ENCODE data around the gene SCML1. TPM values are rescaled to one million over a fixed set of nuclear protein-coding genes. Genes with fewer than 3 reads are reported as not detected.
"Not testable (repeated sequence)": the region's sequence is repeated elsewhere in the genome, so short reads cannot be mapped to it uniquely, and the experiment has no call there.

SCML1 gene
- total and polyA plus RNA-seq, 2 donors (not counting 3 experiments of a cell fraction or from before 2014, with no cell fraction given) = 8.8 to 12.4 TPM

DNA sequence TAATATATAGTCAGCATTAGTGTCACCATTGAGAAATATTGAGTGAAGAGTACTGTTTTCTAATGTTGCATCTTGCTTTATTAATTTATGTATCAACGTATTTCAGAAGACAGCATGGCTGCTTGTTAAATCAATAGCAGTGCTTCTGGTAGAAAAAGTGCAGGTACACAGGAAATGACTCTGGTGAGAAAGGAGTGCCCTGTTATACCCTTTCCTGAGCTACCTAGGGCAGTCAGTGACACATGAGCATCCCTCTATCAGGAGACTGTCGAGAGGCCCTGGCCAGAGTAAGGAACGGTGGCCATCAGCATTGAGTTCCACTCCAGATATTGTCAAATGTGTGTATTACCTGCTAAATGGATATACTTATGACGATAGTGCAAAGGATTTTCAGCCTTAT, 42.1 kb downstream of the SCML1 start:
- FAIRE-seq (no peak), DNase-seq (ENCODE audit: low read depth, low spot score) (no peak)
- Histone ChIP-seq H3K4me3 (replicated peaks in 1 of 3; ENCODE audit: insufficient read depth in 1 of 3, low read depth in 1 of 3, low read length in 3 of 3) (no peak overlapping the region), H3K9me3 (replicated peaks; ENCODE audit: control insufficient read depth, insufficient read depth, low read length) (no peaks in the 10 kb centered on the region), H3K9ac (replicated peaks; ENCODE audit: extremely low read depth, insufficient read depth, low read length) (no peak overlapping the region), H3K27ac (ENCODE audit: insufficient read depth, low read depth, low read length) (no peak overlapping the region), H3K9me1 (replicated peaks; ENCODE audit: control insufficient read depth, extremely low read depth, insufficient read depth, low read length) (no peaks in the 10 kb centered on the region), H3K27me3 (ENCODE audit: control insufficient read depth in 2 of 2, insufficient read depth in 2 of 2, low read length in 2 of 2) (no peaks in the 10 kb centered on the region), H3K4me2 (ENCODE audit: insufficient read depth, low read length) (no peak overlapping the region), H2AFZ (ENCODE audit: low read depth, low read length) (no peak overlapping the region), H3K36me3 (ENCODE audit: control insufficient read depth in 2 of 2, extremely low read depth in 1 of 2, insufficient read depth in 2 of 2, low read length in 2 of 2) (no peaks in the 10 kb centered on the region), H3K4me1 (ENCODE audit: control insufficient read depth, extremely low read depth, insufficient read depth, low read length) (no peaks in the 10 kb centered on the region), H3K79me2 (ENCODE audit: control insufficient read depth, insufficient read depth, low read length) (no peaks in the 10 kb centered on the region), H4K20me1 (replicated peaks; ENCODE audit: control insufficient read depth, extremely low read depth, insufficient read depth, low read length) (no peaks in the 10 kb centered on the region)
- dilution Hi-C loops (cut with MboI; ENCODE audit: extremely low pct_ligation_motif_present, low sequenced_read_pairs) (no loop called here), intact Hi-C loops (cut with micrococcal nuclease) (no loop called here)
- BruUV-seq (replicated peaks) = no TSS peak
- ChIA-PET POLR2A (no interaction called here), CTCF (no interaction called here)
- TF ChIP-seq JUN (IDR thresholded peaks at IDR 0.05; ENCODE audit: borderline replicate concordance, insufficient read depth, insufficient read length, low read depth) = no peak
- TF ChIP-seq, protein P1, sequence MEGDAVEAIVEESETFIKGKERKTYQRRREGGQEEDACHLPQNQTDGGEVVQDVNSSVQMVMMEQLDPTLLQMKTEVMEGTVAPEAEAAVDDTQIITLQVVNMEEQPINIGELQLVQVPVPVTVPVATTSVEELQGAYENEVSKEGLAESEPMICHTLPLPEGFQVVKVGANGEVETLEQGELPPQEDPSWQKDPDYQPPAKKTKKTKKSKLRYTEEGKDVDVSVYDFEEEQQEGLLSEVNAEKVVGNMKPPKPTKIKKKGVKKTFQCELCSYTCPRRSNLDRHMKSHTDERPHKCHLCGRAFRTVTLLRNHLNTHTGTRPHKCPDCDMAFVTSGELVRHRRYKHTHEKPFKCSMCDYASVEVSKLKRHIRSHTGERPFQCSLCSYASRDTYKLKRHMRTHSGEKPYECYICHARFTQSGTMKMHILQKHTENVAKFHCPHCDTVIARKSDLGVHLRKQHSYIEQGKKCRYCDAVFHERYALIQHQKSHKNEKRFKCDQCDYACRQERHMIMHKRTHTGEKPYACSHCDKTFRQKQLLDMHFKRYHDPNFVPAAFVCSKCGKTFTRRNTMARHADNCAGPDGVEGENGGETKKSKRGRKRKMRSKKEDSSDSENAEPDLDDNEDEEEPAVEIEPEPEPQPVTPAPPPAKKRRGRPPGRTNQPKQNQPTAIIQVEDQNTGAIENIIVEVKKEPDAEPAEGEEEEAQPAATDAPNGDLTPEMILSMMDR (IDR thresholded peaks at IDR 0.05; ENCODE audit: extremely low read depth in 1 of 2, insufficient read depth in 1 of 2, low read depth in 1 of 2, low read length in 2 of 2) = no peak
- TF ChIP-seq EZH2 (IDR thresholded peaks at IDR 0.05; ENCODE audit: borderline replicate concordance, low read depth, low read length, severe bottlenecking) = no peak
- TF ChIP-seq, protein P2, sequence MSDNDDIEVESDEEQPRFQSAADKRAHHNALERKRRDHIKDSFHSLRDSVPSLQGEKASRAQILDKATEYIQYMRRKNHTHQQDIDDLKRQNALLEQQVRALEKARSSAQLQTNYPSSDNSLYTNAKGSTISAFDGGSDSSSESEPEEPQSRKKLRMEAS (IDR thresholded peaks at IDR 0.05; ENCODE audit: insufficient read depth, insufficient read length) = no peak
- no peak for TF ChIP-seq FOS (IDR thresholded peaks at IDR 0.05; ENCODE audit: borderline replicate concordance, insufficient read depth, low read length)
- no peak for TF ChIP-seq GATA2 (IDR thresholded peaks at IDR 0.05; ENCODE audit: insufficient read depth, insufficient read length, low read depth, low read length)
- no peak for TF ChIP-seq POLR2A (IDR thresholded peaks at IDR 0.05; ENCODE audit: low read depth, low read length)
- no peak for TF ChIP-seq MYC (IDR thresholded peaks at IDR 0.05; ENCODE audit: low read depth, low read length)
- TF ChIP-seq POLR2AphosphoS5 (IDR thresholded peaks at IDR 0.05; ENCODE audit: insufficient read depth, low read depth, low read length) = no peak

DNA sequence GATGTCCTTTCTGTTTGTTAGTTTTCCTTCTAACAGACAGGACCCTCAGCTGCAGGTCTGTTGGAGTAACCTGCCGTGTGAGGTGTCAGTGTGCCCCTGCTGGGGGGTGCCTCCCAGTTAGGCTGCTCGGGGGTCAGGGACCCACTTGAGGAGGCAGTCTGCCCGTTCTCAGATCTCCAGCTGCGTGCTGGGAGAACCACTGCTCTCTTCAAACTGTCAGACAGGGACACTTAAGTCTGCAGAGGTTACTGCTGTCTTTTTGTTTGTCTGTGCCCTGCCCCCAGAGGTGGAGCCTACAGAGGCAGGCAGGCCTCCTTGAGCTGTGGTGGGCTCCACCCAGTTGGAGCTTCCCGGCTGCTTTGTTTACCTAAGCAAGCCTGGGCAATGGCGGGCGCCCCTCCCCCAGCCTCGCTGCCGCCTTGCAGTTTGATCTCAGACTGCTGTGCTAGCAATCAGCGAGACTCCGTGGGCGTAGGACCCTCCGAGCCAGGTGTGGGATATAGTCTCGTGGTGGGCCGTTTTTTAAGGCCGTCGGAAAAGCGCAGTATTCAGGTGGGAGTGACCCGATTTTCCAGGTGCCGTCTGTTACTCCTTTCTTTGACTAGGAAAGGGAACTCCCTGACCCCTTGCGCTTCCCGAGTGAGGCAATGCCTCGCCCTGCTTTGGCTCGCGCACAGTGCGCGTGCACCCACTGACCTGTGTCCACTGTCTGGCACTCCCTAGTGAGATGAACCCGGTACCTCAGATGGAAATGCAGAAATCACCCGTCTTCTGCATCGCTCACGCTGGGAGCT, 49.5 kb downstream of the SCML1 start:
- H2AFZ ChIP-seq (ENCODE audit: low read depth, low read length); FAIRE-seq; H3K9me3 ChIP-seq (replicated peaks; ENCODE audit: control insufficient read depth, insufficient read depth, low read length); H3K4me2 ChIP-seq (ENCODE audit: insufficient read depth, low read length); BruUV-seq (replicated peaks); H4K20me1 ChIP-seq (replicated peaks; ENCODE audit: control insufficient read depth, extremely low read depth, insufficient read depth, low read length); POLR2A ChIA-PET; DNase-seq (ENCODE audit: low read depth, low spot score); H3K4me3 ChIP-seq (replicated peaks in 1 of 3; ENCODE audit: insufficient read depth in 1 of 3, low read depth in 1 of 3, low read length in 3 of 3); H3K4me1 ChIP-seq (ENCODE audit: control insufficient read depth, extremely low read depth, insufficient read depth, low read length); H3K27me3 ChIP-seq (ENCODE audit: control insufficient read depth in 2 of 2, insufficient read depth in 2 of 2, low read length in 2 of 2); CTCF ChIA-PET; dilution Hi-C loops (cut with MboI; ENCODE audit: extremely low pct_ligation_motif_present, low sequenced_read_pairs); H3K9ac ChIP-seq (replicated peaks; ENCODE audit: extremely low read depth, insufficient read depth, low read length); intact Hi-C loops (cut with micrococcal nuclease); H3K36me3 ChIP-seq (ENCODE audit: control insufficient read depth in 2 of 2, extremely low read depth in 1 of 2, insufficient read depth in 2 of 2, low read length in 2 of 2); H3K79me2 ChIP-seq (ENCODE audit: control insufficient read depth, insufficient read depth, low read length); H3K27ac ChIP-seq (ENCODE audit: insufficient read depth, low read depth, low read length); H3K9me1 ChIP-seq (replicated peaks; ENCODE audit: control insufficient read depth, extremely low read depth, insufficient read depth, low read length): not testable (repeated sequence)

All from endothelial cell of umbilical vein (primary cell).